GM12874 (cell line): ENCODE results near the gene KCND3.

ENCODE experiments used
- TF ChIP-seq, protein P1 (sequence below): IDR thresholded peaks from 2 replicates; pipeline ENCODE4 v1.5.1; 2011; ENCODE audit warnings: low read depth, mild to moderate bottlenecking, control low read depth, low read length, moderate library complexity; ENCODE audit not compliant: insufficient read depth

Gene KCND3

DNA sequence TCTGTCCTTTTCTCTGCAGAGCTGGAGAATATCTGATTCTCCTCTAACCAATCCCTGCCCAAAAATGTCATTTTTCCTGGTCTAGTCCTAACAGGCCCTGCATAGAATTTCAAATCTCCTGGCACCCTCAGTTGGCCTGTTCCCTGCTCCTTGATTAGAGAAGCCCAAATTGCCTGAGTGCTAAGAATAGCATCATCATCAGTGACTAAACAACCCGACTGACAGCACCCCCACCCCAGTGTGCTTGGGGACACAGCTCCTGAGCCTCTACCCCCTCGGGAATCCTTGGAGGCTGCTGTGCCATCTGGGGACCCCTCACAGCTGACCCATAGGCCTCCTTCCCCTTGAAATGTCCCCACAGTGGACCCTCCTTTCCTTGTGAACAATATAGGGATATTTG lies 139.4 kb downstream of the KCND3 start:
- TF ChIP-seq, protein P1, sequence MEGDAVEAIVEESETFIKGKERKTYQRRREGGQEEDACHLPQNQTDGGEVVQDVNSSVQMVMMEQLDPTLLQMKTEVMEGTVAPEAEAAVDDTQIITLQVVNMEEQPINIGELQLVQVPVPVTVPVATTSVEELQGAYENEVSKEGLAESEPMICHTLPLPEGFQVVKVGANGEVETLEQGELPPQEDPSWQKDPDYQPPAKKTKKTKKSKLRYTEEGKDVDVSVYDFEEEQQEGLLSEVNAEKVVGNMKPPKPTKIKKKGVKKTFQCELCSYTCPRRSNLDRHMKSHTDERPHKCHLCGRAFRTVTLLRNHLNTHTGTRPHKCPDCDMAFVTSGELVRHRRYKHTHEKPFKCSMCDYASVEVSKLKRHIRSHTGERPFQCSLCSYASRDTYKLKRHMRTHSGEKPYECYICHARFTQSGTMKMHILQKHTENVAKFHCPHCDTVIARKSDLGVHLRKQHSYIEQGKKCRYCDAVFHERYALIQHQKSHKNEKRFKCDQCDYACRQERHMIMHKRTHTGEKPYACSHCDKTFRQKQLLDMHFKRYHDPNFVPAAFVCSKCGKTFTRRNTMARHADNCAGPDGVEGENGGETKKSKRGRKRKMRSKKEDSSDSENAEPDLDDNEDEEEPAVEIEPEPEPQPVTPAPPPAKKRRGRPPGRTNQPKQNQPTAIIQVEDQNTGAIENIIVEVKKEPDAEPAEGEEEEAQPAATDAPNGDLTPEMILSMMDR = no peak

GRCh38 chr1:111848852-111849545 lies 140.5 kb downstream of the KCND3 start:
- TF ChIP-seq, protein P1 = no peak

GRCh38 chr1:111847466-111847865 lies 142.0 kb downstream of the KCND3 start:
- TF ChIP-seq, protein P1 = no peak

DNA sequence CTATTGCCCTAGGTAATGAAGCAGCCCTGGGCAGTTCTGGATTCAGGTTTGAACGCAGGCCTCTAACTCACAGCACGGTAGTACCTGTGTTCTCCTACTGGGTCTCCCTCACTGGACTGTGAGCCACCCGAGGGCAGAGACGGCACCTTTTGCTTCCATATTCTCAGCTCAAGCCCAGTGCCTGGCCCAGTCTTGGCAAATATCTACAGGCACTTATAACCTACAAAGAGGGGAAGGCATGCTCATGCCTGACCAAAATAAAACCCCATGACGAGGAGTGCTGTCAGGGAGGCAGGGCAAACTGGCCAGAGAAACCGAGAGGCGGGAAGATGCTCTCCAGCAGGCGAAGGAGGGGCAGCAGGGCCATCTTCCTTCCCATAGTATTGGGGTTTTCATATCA lies 142.6 kb downstream of the KCND3 start:
- TF ChIP-seq, protein P1 = no peak

GRCh38 chr1:111843177-111843576 lies 146.3 kb downstream of the KCND3 start:
- TF ChIP-seq, protein P1 = no peak

- TF ChIP-seq, protein P1 = no peak
Observed at GRCh38 chr1:111842411-111842810, 147.1 kb downstream of the KCND3 start.

GRCh38 chr1:111841746-111842145 lies 147.7 kb downstream of the KCND3 start:
- TF ChIP-seq, protein P1 = no peak
